Astrocyte of the cerebellum (primary cell): ENCODE results near the gene NDEL1.

Experiments used
- DNase-seq: peaks from one replicate; pipeline ENCODE4 v3.0.0-alpha.2; 2011; ENCODE audit warnings: low read depth
- H3K4me3 ChIP-seq: 2 replicates; pipeline ENCODE4 v1.5.1; 2011; ENCODE audit warnings: mild to moderate bottlenecking, low read depth, low read length, moderate library complexity
- CTCF ChIP-seq: IDR thresholded peaks from 2 replicates; pipeline ENCODE4 v1.5.1; 2012; ENCODE audit warnings: low read length, low read depth, moderate library complexity, mild to moderate bottlenecking; ENCODE audit errors: missing control alignments
- in situ Hi-C: cut with HindIII; loops from 2 replicates; pipeline ENCODE4 v1.10.0; 2017; ENCODE audit warnings: low sequenced_read_pairs

Gene NDEL1

GRCh38 chr17:8435245-8436168 lies at the start of gene NDEL1:
Gene NDEL1, plus strand, starts transcription at chr17:8435884. Its CDS starts 8,388 bp downstream, at chr17:8444272.
- TF ChIP-seq CTCF: no peak
- peak; percentile 93 for DNase-seq
- in situ Hi-C loops: no loop called here
- peak within 1 kb of the TSS; percentile 97 for H3K4me3 ChIP-seq

- in situ Hi-C loops: no loop called here
- no peak overlapping the region for H3K4me3 ChIP-seq
- no peak for DNase-seq
- no peak for TF ChIP-seq CTCF
These were observed 48.8 kb upstream of the NDEL1 start for GRCh38 chr17:8386841-8387240.

- in situ Hi-C loops: no loop called here
- no peak for DNase-seq
- TF ChIP-seq CTCF: no peak
- H3K4me3 ChIP-seq: no peak overlapping the region
These were observed 47.6 kb upstream of the NDEL1 start for GRCh38 chr17:8387914-8388651.

GRCh38 chr17:8391711-8392110 lies 44.0 kb upstream of the NDEL1 start:
- H3K4me3 ChIP-seq: no peak overlapping the region
- no peak for TF ChIP-seq CTCF
- no peak for DNase-seq
- in situ Hi-C loops: no loop called here

- in situ Hi-C loops: no loop called here
- no peak overlapping the region for H3K4me3 ChIP-seq
- DNase-seq: no peak
- no peak for TF ChIP-seq CTCF
These were observed 43.4 kb upstream of the NDEL1 start for GRCh38 chr17:8392274-8392673.

- in situ Hi-C loops: no loop called here
- no peak for DNase-seq
- no peak for TF ChIP-seq CTCF
- H3K4me3 ChIP-seq: no peak overlapping the region
These were observed 42.8 kb upstream of the NDEL1 start for GRCh38 chr17:8392674-8393469.
